HepG2 (cell line): ENCODE measurements around the gene HHIPL1. TPM values are rescaled to one million over a fixed set of nuclear protein-coding genes. Genes with fewer than 3 reads are reported as not detected.

Source experiments
- ATAC-seq: fragments of 200-7000 bp; cut with Tn5 transposase; 3 replicates; pipeline ENCODE4 v1.9.1; 2020; ENCODE audit warnings: mild to moderate bottlenecking, moderate library complexity
- BruUV-seq: library from RNA; stranded (reverse); fragments of 400-500 nt; replicated peaks from 2 replicates; lab custom pipeline; 2021; lab: Mats Ljungman, UMichigan
- CTCF ChIA-PET: fragments of 300-600 bp; formaldehyde crosslinking; extraction: SDS; loops from one replicate; lab custom pipeline; 2021; ENCODE audit warnings: low total read pairs, inconsistent platforms, low intra/inter-chr PET ratio; lab: Yijun Ruan, JAX
- POLR2A ChIA-PET: fragments of 350-600 bp; sonication (Branson Sonifier 250); formaldehyde crosslinking; loops from one replicate; lab custom pipeline; 2020; ENCODE audit warnings: antibody characterized with exemption, inconsistent platforms; lab: Yijun Ruan, JAX
- DNase-seq: peaks from one replicate; pipeline ENCODE4 v3.0.0-alpha.2; 2015; ENCODE audit warnings: low spot score
- FAIRE-seq: peaks from 3 replicates; lab custom pipeline; 2011; peaks lifted over from hg19 to GRCh38; lab: Jason Lieb, UNC
- H2AFZ ChIP-seq: one replicate; pipeline ENCODE4 v1.6.1; 2011; ENCODE audit warnings: low read length, inconsistent platforms
- H3K27ac ChIP-seq: fragments of 300-600 bp; 3 replicates; pipeline ENCODE4 v1.8.0; 2011; ENCODE audit warnings: mixed run types, mild to moderate bottlenecking, mixed read lengths, low read length, inconsistent platforms; ENCODE audit not compliant: insufficient read depth; ENCODE audit errors: extremely low read length
- H3K27me3 ChIP-seq, 2 experiments: fragments of 200-600 bp in 1 of 2; 2 replicates in 1 of 2; 3 replicates in 1 of 2; pipeline versions ENCODE4 v1.6.0 to v1.8.0; 2011; ENCODE audit warnings: low read length in 2 of 2, mild to moderate bottlenecking in 2 of 2, moderate library complexity in 2 of 2, inconsistent platforms in 1 of 2; ENCODE audit not compliant: insufficient read depth in 2 of 2, control insufficient read depth in 1 of 2
- H3K36me3 ChIP-seq, 2 experiments: fragments of 200-600 bp in 1 of 2; replicated peaks in 1 of 2; 2 replicates in 1 of 2; 3 replicates in 1 of 2; pipeline versions ENCODE4 v1.5.1 to v1.8.0; 2011; ENCODE audit warnings: low read length in 2 of 2, inconsistent platforms in 1 of 2; ENCODE audit not compliant: insufficient read depth in 2 of 2, control insufficient read depth in 1 of 2
- H3K4me1 ChIP-seq: 2 replicates; pipeline ENCODE4 v1.5.1; 2012; ENCODE audit warnings: low read length, inconsistent platforms; ENCODE audit not compliant: insufficient read depth
- H3K4me2 ChIP-seq: 2 replicates; pipeline ENCODE4 v1.6.0; 2011; ENCODE audit warnings: low read depth, low read length, inconsistent platforms
- H3K4me3 ChIP-seq, 3 experiments: fragments of 200-600 bp in 1 of 3; sonication (generic), shearing (Covaris generic) in 1 of 3; replicated peaks in 1 of 3; 2 replicates each; pipeline ENCODE4 v1.5.1; 2011 to 2016; ENCODE audit warnings: low read length in 3 of 3, inconsistent platforms in 2 of 3, low read depth in 2 of 3, mild to moderate bottlenecking in 2 of 3, control low read depth in 1 of 3, mixed read lengths in 1 of 3; ENCODE audit not compliant: insufficient read depth in 1 of 3
- H3K79me2 ChIP-seq: one replicate; pipeline ENCODE4 v1.6.1; 2011; ENCODE audit warnings: low read length, inconsistent platforms; ENCODE audit not compliant: insufficient read depth
- H3K9ac ChIP-seq: 2 replicates; pipeline ENCODE4 v1.6.0; 2011; ENCODE audit warnings: mild to moderate bottlenecking, low read depth, low read length, inconsistent platforms; ENCODE audit not compliant: insufficient read depth
- H3K9me3 ChIP-seq: 2 replicates; pipeline ENCODE4 v1.5.1; 2012; ENCODE audit warnings: mild to moderate bottlenecking, low read length
- H4K20me1 ChIP-seq: 2 replicates; pipeline ENCODE4 v1.6.0; 2011; ENCODE audit warnings: inconsistent platforms, mild to moderate bottlenecking, low read length, moderate library complexity; ENCODE audit not compliant: insufficient read depth
- GFI1 ChIP-seq: sonication (generic); formaldehyde crosslinking; IDR thresholded peaks from 2 replicates; pipeline ENCODE4 v1.5.0; 2020; ENCODE audit warnings: missing genetic modification reagents, mild to moderate bottlenecking, borderline replicate concordance
- JUNB ChIP-seq: sonication (generic); formaldehyde crosslinking; IDR thresholded peaks from 2 replicates; pipeline ENCODE4 v1.8.0; 2022; ENCODE audit warnings: missing genetic modification reagents, mild to moderate bottlenecking, borderline replicate concordance
- KLF16 ChIP-seq, 2 experiments: sonication (generic) in 1 of 2; formaldehyde crosslinking in 1 of 2; IDR thresholded peaks; 2 replicates each; pipeline versions ENCODE4 v1.6.1 to v1.8.0; 2016 to 2023; ENCODE audit warnings: missing genetic modification reagents in 2 of 2, missing compliant biosample characterization in 1 of 2
- MIXL1 ChIP-seq: IDR thresholded peaks from 2 replicates; pipeline ENCODE4 v1.6.1; 2016
- PHB2 ChIP-seq: fragments of 450-650 bp; IDR thresholded peaks from 2 replicates; pipeline ENCODE4 v1.6.1; 2018; ENCODE audit not compliant: partially characterized antibody
- RNF2 ChIP-seq: fragments of 450-650 bp; conservative IDR thresholded peaks from 2 replicates; pipeline ENCODE4 v1.6.1; 2016; ENCODE audit warnings: low read depth
- SNAPC2 ChIP-seq: sonication (generic); formaldehyde crosslinking; IDR thresholded peaks from 2 replicates; pipeline ENCODE4 v1.8.1; 2022; ENCODE audit warnings: mild to moderate bottlenecking, missing genetic modification reagents
- TCF7L2 ChIP-seq: IDR thresholded peaks from 2 replicates; pipeline ENCODE4 v1.6.1; 2011; ENCODE audit warnings: mild to moderate bottlenecking, low read depth, low read length, moderate library complexity
- ZMYM2 ChIP-seq: sonication (generic); formaldehyde crosslinking; IDR thresholded peaks from 2 replicates; pipeline ENCODE4 v1.8.0; 2022; ENCODE audit warnings: mild to moderate bottlenecking, missing genetic modification reagents
- ZMYM4 ChIP-seq: sonication (generic); formaldehyde crosslinking; IDR thresholded peaks from 2 replicates; pipeline ENCODE4 v1.8.1; 2023; ENCODE audit warnings: mild to moderate bottlenecking, missing genetic modification reagents
- ZNF577 ChIP-seq: sonication (generic); formaldehyde crosslinking; IDR thresholded peaks from 2 replicates; pipeline ENCODE4 v1.4.0; 2020; ENCODE audit warnings: mild to moderate bottlenecking, low read depth, missing genetic modification reagents, borderline replicate concordance
- ZNF670 ChIP-seq: sonication (generic); formaldehyde crosslinking; IDR thresholded peaks from 2 replicates; pipeline ENCODE4 v1.8.0; 2022; ENCODE audit warnings: mild to moderate bottlenecking, missing genetic modification reagents, borderline replicate concordance
- ZNF672 ChIP-seq: sonication (generic); formaldehyde crosslinking; IDR thresholded peaks from 2 replicates; pipeline ENCODE4 v1.8.1; 2022; ENCODE audit warnings: missing genetic modification reagents
- ZZZ3 ChIP-seq: sonication (generic); formaldehyde crosslinking; IDR thresholded peaks from 2 replicates; pipeline ENCODE4 v1.4.0; 2020; ENCODE audit warnings: missing genetic modification reagents, mild to moderate bottlenecking, borderline replicate concordance
- WGBS: methylation state at CpG from one replicate; pipeline ENCODE4 v1.1.6; 2017; ENCODE audit warnings: low lambda C conversion rate; 5-methylcytosine and 5-hydroxymethylcytosine counted together
- in situ Hi-C: cut with HindIII; loops from 2 replicates; pipeline ENCODE4 v1.10.0; 2017; ENCODE audit warnings: low pct_unique_long_range_greater_than_20kb; ENCODE audit not compliant: extremely low pct_ligation_motif_present
- intact Hi-C: fragments of 100-400 bp; cut with micrococcal nuclease; formaldehyde crosslinking; loops from one replicate; pipeline ENCODE4 v1.10.0; 2022; ENCODE audit not compliant: unreplicated experiment
- polyA plus RNA-seq, 8 experiments: library from polyadenylated mRNA; depleted of rRNA in 3 of 8; stranded (reverse) in 7 of 8; unstranded in 1 of 8; fragments of >200 nt; fragmentation: Illumina TruSeq in 4 of 8; extraction: Trizol in 4 of 8; gene quantifications; 2 replicates each; pipeline versions ENCODE4 v1.2.1 to v1.2.3, GENCODE V29; 2011 to 2016; ENCODE audit warnings: low read depth in 4 of 8, missing spikeins in 1 of 8, mixed read lengths in 1 of 8; ENCODE audit not compliant: insufficient read depth in 1 of 8
- total RNA-seq, 5 experiments: library from RNA; depleted of rRNA; stranded (reverse); fragments of >200 nt; fragmentation: Illumina TruSeq; extraction: Trizol; gene quantifications; 2 replicates each; pipeline ENCODE4 v1.2.3, GENCODE V29; 2016; ENCODE audit warnings: low read depth in 1 of 5
- TF ChIP-seq, protein P1 (sequence below): sonication (generic); formaldehyde crosslinking; IDR thresholded peaks from 2 replicates; pipeline ENCODE4 v1.8.1; 2022; ENCODE audit warnings: mild to moderate bottlenecking, missing genetic modification reagents
- TF ChIP-seq, protein P2 (sequence below): IDR thresholded peaks from 2 replicates; pipeline ENCODE4 v1.6.1; 2016; ENCODE audit warnings: missing biosample characterization, missing genetic modification reagents, low read depth
- TF ChIP-seq, protein P3 (sequence below): IDR thresholded peaks from 2 replicates; pipeline ENCODE4 v1.6.1; 2012; ENCODE audit warnings: inconsistent platforms

HHIPL1 gene
- total and polyA plus RNA-seq, 2 of the 13 experiments (the other 11 are each of a cell fraction or from before 2014, with no cell fraction given): not detected

DNA sequence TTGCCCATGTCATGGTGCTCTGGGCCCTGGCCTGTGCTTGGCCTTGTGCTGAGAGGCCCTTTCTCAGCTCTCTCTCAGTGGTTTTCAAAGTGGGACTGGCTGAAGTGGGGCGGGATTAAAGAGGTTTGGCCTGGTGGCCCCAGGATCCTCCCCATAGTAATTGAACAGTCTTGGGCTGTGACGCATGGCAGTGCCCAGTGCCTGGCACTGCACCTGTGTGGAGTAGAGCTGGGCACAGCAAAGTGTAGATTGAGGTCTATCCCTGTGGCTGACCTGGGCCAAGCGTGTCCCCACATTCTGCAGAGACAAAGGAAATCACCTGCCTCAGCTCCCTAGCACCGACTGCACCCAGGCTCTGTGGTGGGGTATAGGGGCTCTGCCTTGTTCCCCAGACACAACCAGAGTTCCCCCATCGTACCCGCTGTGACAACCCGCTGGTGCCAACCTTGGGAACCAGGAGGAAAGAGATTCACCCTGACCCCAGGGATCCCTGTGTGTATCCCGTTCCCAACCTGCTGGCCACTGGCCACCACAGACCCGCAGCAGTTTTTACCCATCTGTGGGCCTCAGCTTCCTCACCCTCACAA, 29.2 kb downstream of the HHIPL1 start:
- intact Hi-C loops (no loop called here), in situ Hi-C loops (no loop called here)
- H4K20me1 ChIP-seq: no peaks in the 10 kb centered on the region
- 42% methylated on average over 4 of the region's 9 CpGs for WGBS
- H3K9ac ChIP-seq: no peak overlapping the region
- ATAC-seq (no peak), DNase-seq (no peak), FAIRE-seq (no peak)
- no peak overlapping the region for H3K4me2 ChIP-seq
- no peak for TF ChIP-seq ZNF577 (CRISPR knock-in tag)
- no peak for TF ChIP-seq ZMYM4 (CRISPR knock-in tag)
- no peak for TF ChIP-seq ZNF670 (CRISPR knock-in tag)
- TF ChIP-seq ZZZ3: no peak
- no peak for TF ChIP-seq RNF2
- no peak for TF ChIP-seq MIXL1 (CRISPR knock-in tag)
- no peak for TF ChIP-seq JUNB (CRISPR knock-in tag)
- TF ChIP-seq ZMYM2 (CRISPR knock-in tag): no peak
- peaks cover 8% of the 10 kb centered on the region; the same call in 1 of the 2 replicates for H3K9me3 ChIP-seq
- ChIA-PET CTCF (no interaction called here), POLR2A (no interaction called here)
- H3K4me1 ChIP-seq: peaks cover 26% of the 10 kb centered on the region
- H2AFZ ChIP-seq: no peak overlapping the region
- no peaks in the 10 kb centered on the region for H3K79me2 ChIP-seq
- no peak overlapping the region for H3K27ac ChIP-seq
- no peak overlapping the region for H3K4me3 ChIP-seq
- no peaks in the 10 kb centered on the region for H3K36me3 ChIP-seq
- H3K27me3 ChIP-seq: peaks cover 3 to 14% of the 10 kb centered on the region in 2 experiments; a peak in 3 of 5 replicates
- no TSS peak for BruUV-seq

DNA sequence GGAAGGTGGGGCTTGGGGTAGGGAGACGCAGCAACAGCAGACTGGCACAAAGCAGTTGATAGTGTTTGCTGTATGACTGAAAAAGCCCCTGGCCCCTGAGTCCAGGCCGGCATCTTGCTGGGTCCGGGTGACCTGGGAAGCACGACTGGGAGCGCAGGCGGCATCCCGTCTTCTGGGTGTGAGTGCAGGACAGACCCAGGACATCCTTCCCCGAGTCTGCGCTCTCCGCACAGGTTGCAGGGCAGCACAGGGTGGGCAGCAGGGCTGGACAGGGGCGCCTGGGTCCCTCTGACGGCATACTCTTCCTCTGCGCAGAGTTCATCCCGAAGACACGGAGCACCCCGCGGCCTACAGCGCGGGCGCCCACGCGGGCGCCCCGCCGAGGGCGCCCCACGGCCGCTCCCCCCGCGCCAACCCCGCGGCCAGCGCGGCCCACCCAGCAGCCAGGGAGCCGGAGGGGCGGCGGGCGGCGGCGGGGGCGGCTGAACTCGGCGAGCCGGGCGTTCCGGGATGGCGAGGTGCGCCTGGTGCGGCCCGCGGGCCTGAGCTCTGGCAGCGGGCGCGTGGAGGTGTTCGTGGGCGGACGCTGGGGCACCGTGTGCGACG, 29.9 kb downstream of the HHIPL1 start:
- Histone ChIP-seq H3K9ac (no peak overlapping the region), H3K4me3 (no peak overlapping the region), H3K4me1 (peaks cover 26% of the 10 kb centered on the region), H3K27me3 (peaks cover 6 to 14% of the 10 kb centered on the region in 2 experiments; a peak in 3 of 5 replicates), H4K20me1 (no peaks in the 10 kb centered on the region), H3K36me3 (no peaks in the 10 kb centered on the region), H3K79me2 (no peaks in the 10 kb centered on the region), H3K4me2 (no peak overlapping the region), H2AFZ (no peak overlapping the region), H3K27ac (no peak overlapping the region), H3K9me3 (peaks cover 8% of the 10 kb centered on the region; the same call in 1 of the 2 replicates)
- 89% methylated on average over 8 of the region's 60 CpGs for WGBS
- no TSS peak for BruUV-seq
- ChIA-PET POLR2A (no interaction called here), CTCF (no interaction called here)
- intact Hi-C loops: no loop called here
- no peak for ATAC-seq
- in situ Hi-C loops: no loop called here
- no peak for DNase-seq
- FAIRE-seq: no peak
- TF ChIP-seq SNAPC2 (CRISPR knock-in tag) (no peak), PHB2 (no peak), ZNF672 (CRISPR knock-in tag) (no peak), KLF16 (CRISPR knock-in tag; IDR thresholded peaks at IDR 0.05) (no peak), TCF7L2 (no peak), GFI1 (CRISPR knock-in tag) (no peak)
- TF ChIP-seq, protein P1, sequence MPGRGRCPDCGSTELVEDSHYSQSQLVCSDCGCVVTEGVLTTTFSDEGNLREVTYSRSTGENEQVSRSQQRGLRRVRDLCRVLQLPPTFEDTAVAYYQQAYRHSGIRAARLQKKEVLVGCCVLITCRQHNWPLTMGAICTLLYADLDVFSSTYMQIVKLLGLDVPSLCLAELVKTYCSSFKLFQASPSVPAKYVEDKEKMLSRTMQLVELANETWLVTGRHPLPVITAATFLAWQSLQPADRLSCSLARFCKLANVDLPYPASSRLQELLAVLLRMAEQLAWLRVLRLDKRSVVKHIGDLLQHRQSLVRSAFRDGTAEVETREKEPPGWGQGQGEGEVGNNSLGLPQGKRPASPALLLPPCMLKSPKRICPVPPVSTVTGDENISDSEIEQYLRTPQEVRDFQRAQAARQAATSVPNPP (CRISPR knock-in tag): no peak
- TF ChIP-seq, protein P2, sequence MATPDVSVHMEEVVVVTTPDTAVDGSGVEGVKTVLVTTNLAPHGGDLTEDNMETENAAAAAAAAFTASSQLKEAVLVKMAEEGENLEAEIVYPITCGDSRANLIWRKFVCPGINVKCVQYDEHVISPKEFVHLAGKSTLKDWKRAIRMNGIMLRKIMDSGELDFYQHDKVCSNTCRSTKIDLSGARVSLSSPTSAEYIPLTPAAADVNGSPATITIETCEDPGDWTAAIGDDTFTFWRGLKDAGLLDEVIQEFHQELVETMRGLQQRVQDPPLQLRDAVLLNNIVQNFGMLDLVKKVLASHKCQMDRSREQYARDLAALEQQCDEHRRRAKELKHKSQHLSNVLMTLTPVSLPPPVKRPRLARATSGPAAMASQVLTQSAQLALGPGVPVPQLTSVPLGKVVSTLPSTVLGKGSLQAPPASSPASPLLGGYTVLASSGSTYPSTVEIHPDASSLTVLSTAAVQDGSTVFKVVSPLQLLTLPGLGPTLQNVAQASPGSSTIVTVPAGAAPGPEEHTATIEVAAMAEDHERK (CRISPR knock-in tag): no peak
- TF ChIP-seq, protein P3, sequence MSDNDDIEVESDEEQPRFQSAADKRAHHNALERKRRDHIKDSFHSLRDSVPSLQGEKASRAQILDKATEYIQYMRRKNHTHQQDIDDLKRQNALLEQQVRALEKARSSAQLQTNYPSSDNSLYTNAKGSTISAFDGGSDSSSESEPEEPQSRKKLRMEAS: no peak
